K562 (cell line): ENCODE data around the gene CTSW. TPM values are rescaled to one million over a fixed set of nuclear protein-coding genes. Genes with fewer than 3 reads are reported as not detected.
A peak's percentile ranks its signal among the peaks of the same experiment; 100 is the strongest.

ENCODE experiments used
- BHLHE40 ChIP-seq: IDR thresholded peaks from 2 replicates; pipeline ENCODE4 v1.6.1; 2011; ENCODE audit warnings: low read length, improper control_type of control experiment
- EP400 ChIP-seq: fragments of 450-650 bp; IDR thresholded peaks from 2 replicates; pipeline ENCODE4 v1.6.1; 2017; ENCODE audit warnings: antibody characterized with exemption, mild to moderate bottlenecking, moderate library complexity
- HNRNPLL ChIP-seq: fragments of 200-400 bp; formaldehyde crosslinking; IDR thresholded peaks from 2 replicates; pipeline ENCODE4 v1.6.1; 2017; ENCODE audit warnings: low read length, low read depth, mild to moderate bottlenecking; ENCODE audit not compliant: poor library complexity, severe bottlenecking
- MCM7 ChIP-seq, 2 experiments: fragments of 450-650 bp; IDR thresholded peaks; 2 replicates each; pipeline ENCODE4 v1.6.1; 2016 to 2018
- NFYB ChIP-seq: IDR thresholded peaks from 2 replicates; pipeline ENCODE4 v1.6.1; 2011; ENCODE audit warnings: mild to moderate bottlenecking, moderate library complexity; ENCODE audit not compliant: insufficient read length; ENCODE audit errors: extremely low read depth
- OTX1 ChIP-seq: fragments of 450-650 bp; formaldehyde crosslinking; IDR thresholded peaks from 2 replicates; pipeline ENCODE4 v1.4.0; 2022; ENCODE audit warnings: mild to moderate bottlenecking
- POLR2AphosphoS5 ChIP-seq: IDR thresholded peaks from 2 replicates; pipeline ENCODE4 v1.6.1; 2011; ENCODE audit warnings: mild to moderate bottlenecking, low read depth, low read length, moderate library complexity; ENCODE audit not compliant: control insufficient read depth, insufficient read depth
- PTBP1 ChIP-seq: fragments of 200-400 bp; formaldehyde crosslinking; IDR thresholded peaks from 2 replicates; pipeline ENCODE4 v1.6.1; 2017; ENCODE audit warnings: low read depth, low read length
- RHOXF2B ChIP-seq: fragments of 250-450 bp; sonication (Bioruptor Pico); conservative IDR thresholded peaks from 2 replicates; pipeline ENCODE4 v1.5.1; 2021
- TEAD1 ChIP-seq, 2 experiments: fragments of 450-650 bp in 1 of 2; sonication (generic) in 1 of 2; formaldehyde crosslinking; IDR thresholded peaks; 2 replicates each; pipeline versions ENCODE4 v1.4.0 to v1.8.0; 2020 to 2022; ENCODE audit warnings: mild to moderate bottlenecking in 2 of 2, missing genetic modification reagents in 1 of 2
- ZNF174 ChIP-seq: fragments of 250-450 bp; sonication (Bioruptor Pico); IDR thresholded peaks from 2 replicates; pipeline ENCODE4 v1.4.0; 2020; ENCODE audit warnings: mild to moderate bottlenecking
- ZNF354B ChIP-seq: fragments of 250-450 bp; sonication (Bioruptor Pico); IDR thresholded peaks from 2 replicates; pipeline ENCODE4 v1.4.0; 2020
- ZNF764 ChIP-seq: fragments of 250-450 bp; sonication (Bioruptor Pico); IDR thresholded peaks from 2 replicates; pipeline ENCODE4 v1.4.0; 2020; ENCODE audit warnings: low read depth, mild to moderate bottlenecking, moderate library complexity
- polyA plus RNA-seq, 8 experiments: library from polyadenylated mRNA; depleted of rRNA in 4 of 8; stranded (reverse) in 5 of 8; unstranded in 3 of 8; fragments of >200 nt; fragmentation: Nextera tagmentation in 2 of 8; fragmentation: Illumina TruSeq in 1 of 8; extraction: Ambion mirVana in 2 of 8; extraction: Trizol in 1 of 8; gene quantifications; 2 replicates each; pipeline versions ENCODE4 v1.2.1 to v1.2.3, GENCODE V29; 2011 to 2014; ENCODE audit warnings: inconsistent platforms in 1 of 8, missing spikeins in 1 of 8
- total RNA-seq, 7 experiments: library from RNA; depleted of rRNA in 6 of 7; stranded (reverse); fragments of >200 nt in 6 of 7; fragmentation: Illumina TruSeq in 2 of 7; extraction: Trizol in 2 of 7; gene quantifications; 2 replicates each; pipeline versions ENCODE4 v1.2.1 to v1.2.3, GENCODE V29; 2011 to 2021; ENCODE audit warnings: low replicate concordance in 1 of 7
- TF ChIP-seq, protein P1 (sequence below): sonication (generic); formaldehyde crosslinking; IDR thresholded peaks from 2 replicates; pipeline ENCODE4 v1.8.1; 2023; ENCODE audit warnings: mild to moderate bottlenecking, missing genetic modification reagents
- TF ChIP-seq, protein P2 (sequence below): sonication (generic); formaldehyde crosslinking; IDR thresholded peaks from 2 replicates; pipeline ENCODE4 v1.8.0; 2023; ENCODE audit warnings: mild to moderate bottlenecking, missing genetic modification reagents

CTSW gene
- total and polyA plus RNA-seq, 9 of the 15 experiments (the other 6 are each of a cell fraction or from before 2014, with no cell fraction given), result 0.04 TPM; not detected in 8

DNA sequence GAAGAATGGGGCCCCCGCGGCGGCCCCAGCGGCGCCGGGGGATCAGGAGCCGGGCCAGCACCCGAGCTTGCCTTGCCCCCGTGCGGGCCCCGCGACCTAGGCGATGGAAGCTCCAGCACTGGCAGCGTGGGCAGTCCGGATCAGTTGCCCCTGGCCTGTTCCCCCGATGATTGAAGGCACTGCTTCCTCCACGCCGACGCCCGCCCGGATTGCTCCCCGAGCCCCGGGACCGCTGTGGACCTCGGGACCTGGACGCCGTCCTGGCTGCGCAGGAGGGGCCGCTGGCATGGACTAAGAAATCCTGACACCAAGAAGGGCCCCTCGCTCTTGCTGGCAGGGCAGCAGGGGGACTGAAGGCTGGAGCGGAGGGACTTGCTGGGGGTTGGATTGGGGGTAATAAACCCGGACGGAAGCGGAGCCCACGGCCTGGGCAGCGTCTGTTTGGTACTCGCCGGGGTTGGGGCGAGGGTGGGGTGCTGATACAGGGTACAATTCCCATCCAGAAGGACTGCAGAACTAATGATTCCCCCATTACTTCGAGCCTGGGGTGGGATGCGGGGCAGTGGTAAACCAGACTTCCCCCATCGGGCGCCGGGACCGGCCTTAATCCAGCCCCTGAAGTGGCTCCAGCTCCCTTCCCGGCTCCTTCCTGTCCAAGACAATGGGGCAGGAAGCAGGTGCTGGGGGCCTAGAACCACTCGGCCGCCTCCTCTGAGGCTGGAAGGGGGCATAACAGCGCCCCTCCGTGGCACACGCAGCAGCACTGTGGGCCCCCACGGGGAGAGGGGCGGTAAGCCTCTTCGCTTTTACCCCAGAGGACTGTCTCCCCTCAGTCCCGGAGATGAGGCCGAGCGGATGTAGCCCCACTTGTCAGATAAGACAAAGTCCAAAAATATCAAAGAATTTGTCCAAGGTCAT lies 11.8 kb downstream of the CTSW start (continued):
- TF ChIP-seq, protein P1, sequence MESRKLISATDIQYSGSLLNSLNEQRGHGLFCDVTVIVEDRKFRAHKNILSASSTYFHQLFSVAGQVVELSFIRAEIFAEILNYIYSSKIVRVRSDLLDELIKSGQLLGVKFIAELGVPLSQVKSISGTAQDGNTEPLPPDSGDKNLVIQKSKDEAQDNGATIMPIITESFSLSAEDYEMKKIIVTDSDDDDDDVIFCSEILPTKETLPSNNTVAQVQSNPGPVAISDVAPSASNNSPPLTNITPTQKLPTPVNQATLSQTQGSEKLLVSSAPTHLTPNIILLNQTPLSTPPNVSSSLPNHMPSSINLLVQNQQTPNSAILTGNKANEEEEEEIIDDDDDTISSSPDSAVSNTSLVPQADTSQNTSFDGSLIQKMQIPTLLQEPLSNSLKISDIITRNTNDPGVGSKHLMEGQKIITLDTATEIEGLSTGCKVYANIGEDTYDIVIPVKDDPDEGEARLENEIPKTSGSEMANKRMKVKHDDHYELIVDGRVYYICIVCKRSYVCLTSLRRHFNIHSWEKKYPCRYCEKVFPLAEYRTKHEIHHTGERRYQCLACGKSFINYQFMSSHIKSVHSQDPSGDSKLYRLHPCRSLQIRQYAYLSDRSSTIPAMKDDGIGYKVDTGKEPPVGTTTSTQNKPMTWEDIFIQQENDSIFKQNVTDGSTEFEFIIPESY (CRISPR knock-in tag), result 0 out of 2 replicates have a peak, but pooled peaks have one; percentile 30
- TF ChIP-seq RHOXF2B, result 0 out of 2 replicates have a peak, but pooled peaks have one; percentile 2
- peak; percentile 49; the same call in 1 of the 2 replicates for TF ChIP-seq EP400
- TF ChIP-seq, protein P2, sequence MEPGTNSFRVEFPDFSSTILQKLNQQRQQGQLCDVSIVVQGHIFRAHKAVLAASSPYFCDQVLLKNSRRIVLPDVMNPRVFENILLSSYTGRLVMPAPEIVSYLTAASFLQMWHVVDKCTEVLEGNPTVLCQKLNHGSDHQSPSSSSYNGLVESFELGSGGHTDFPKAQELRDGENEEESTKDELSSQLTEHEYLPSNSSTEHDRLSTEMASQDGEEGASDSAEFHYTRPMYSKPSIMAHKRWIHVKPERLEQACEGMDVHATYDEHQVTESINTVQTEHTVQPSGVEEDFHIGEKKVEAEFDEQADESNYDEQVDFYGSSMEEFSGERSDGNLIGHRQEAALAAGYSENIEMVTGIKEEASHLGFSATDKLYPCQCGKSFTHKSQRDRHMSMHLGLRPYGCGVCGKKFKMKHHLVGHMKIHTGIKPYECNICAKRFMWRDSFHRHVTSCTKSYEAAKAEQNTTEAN, result peak; percentile 12; the same call in 1 of the 2 replicates
- no peak for TF ChIP-seq ZNF354B (CRISPR knock-in tag)
- no peak; the same call in none of the 2 replicates for TF ChIP-seq PTBP1
- TF ChIP-seq ZNF174 (CRISPR knock-in tag), result no peak
- TF ChIP-seq OTX1, result 0 out of 2 replicates have a peak, but pooled peaks have one; percentile 12
- TF ChIP-seq ZNF764 (CRISPR knock-in tag), result no peak; the same call in 1 of the 2 replicates
- TF ChIP-seq NFYB, result no peak
- TF ChIP-seq HNRNPLL, result no peak
- TF ChIP-seq TEAD1 (CRISPR knock-in tag; IDR thresholded peaks at IDR 0.05), result peak in 1 of 2 experiments; percentile 62; a peak in 1 of 4 replicates
- TF ChIP-seq MCM7 (IDR thresholded peaks at IDR 0.05), result no peak
- TF ChIP-seq BHLHE40, result peak; percentile 86
- peak; percentile 63; the same call in 1 of the 2 replicates for TF ChIP-seq POLR2AphosphoS5
